ENCODE measurements around the gene HSDL2. TPM values are rescaled to one million over a fixed set of nuclear protein-coding genes. Genes with fewer than 3 reads are reported as not detected.

HSDL2 gene
- 10 to 100 TPM; 30.8 to 54.9 (median 40.1) TPM for polyA plus RNA-seq
- long read RNA-seq, donor 1, transcript HSDL2-202 (11 exons, 3,350 nt) = major isoform, 28 of 48 reads
- long read RNA-seq, donor 1, partial matches to known transcripts = 19 of 48 reads
- long read RNA-seq, donor 1, other reads (novel, unspliced or antisense) = 0 of 48 reads
- long read RNA-seq, donor 2, partial matches to known transcripts = 0 of 3 reads
- long read RNA-seq, donor 2, other reads (novel, unspliced or antisense) = 0 of 3 reads
- long read RNA-seq, donor 3, partial matches to known transcripts = 23 of 26 reads
- long read RNA-seq, donor 3, other reads (novel, unspliced or antisense) = 0 of 26 reads
- long read RNA-seq, donor 4 = 0 reads
- long read RNA-seq, donor 5, partial matches to known transcripts = 0 of 1 reads
- long read RNA-seq, donor 5, other reads (novel, unspliced or antisense) = 0 of 1 reads
- long read RNA-seq, donor 6, transcript HSDL2-202 (11 exons, 3,350 nt) = major isoform, 10 of 19 reads
- long read RNA-seq, donor 6, partial matches to known transcripts = 8 of 19 reads
- long read RNA-seq, donor 6, other reads (novel, unspliced or antisense) = 0 of 19 reads
- long read RNA-seq, donor 7 = 0 reads
- long read RNA-seq, donor 8, partial matches to known transcripts = 0 of 1 reads
- long read RNA-seq, donor 8, other reads (novel, unspliced or antisense) = 0 of 1 reads
- long read RNA-seq, donor 9, partial matches to known transcripts = 0 of 5 reads
- long read RNA-seq, donor 9, other reads (novel, unspliced or antisense) = 0 of 5 reads
- long read RNA-seq, donor 10, transcript HSDL2-202 (11 exons, 3,350 nt) = major isoform, 5 of 11 reads
- long read RNA-seq, donor 10, partial matches to known transcripts = 6 of 11 reads
- long read RNA-seq, donor 10, other reads (novel, unspliced or antisense) = 0 of 11 reads

DNA sequence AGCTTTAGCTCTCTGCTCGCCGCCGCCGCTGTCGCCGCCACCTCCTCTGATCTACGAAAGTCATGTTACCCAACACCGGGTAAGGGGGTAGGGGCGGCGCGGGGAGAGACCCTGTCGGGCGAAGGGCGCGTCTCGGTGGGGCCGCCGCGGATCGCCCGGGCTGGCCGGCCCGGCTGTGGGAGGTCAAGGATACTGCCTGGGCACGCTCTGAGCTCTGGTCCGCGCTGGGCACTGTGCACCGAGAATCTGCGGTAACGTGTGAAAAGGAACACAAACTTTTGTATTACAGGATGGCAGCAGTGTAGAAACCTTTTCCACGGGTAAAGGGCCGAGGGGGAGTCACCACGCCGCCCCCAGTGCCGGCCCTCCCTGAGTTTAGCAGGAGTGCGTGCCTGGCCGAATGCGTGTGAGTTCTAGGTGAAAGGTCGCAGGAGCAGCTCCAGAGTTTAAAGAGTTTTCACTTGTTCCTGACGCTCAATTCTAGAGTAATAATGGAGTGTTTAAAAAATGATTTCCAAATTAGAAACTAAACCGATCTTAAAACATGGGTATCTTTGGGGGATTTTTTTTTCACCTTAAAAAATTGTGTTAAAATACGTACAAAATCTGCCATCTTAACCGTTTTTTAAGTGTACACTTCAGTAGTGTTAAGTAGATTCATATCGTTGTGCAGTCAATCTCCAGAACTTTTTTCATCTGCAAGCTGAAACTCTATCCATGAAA, at the start of gene HSDL2:
TSS of gene HSDL2 (plus strand) at position 7 of the 723 bp plus-strand sequence. CDS start at position 63, 56 bp downstream.
- no peaks in the 10 kb centered on the region for H3K27me3 ChIP-seq (ENCODE audit: control insufficient read depth in 3 of 3, insufficient read depth in 3 of 3, low read length in 3 of 3)
- H3K4me1 ChIP-seq (ENCODE audit: control insufficient read depth in 3 of 3, insufficient read depth in 2 of 3, low read depth in 1 of 3, low read length in 2 of 3) = peaks cover 2 to 5% (median 5%) of the 10 kb centered on the region in 3 donors
- DNase-seq (peak in 1 of 2 donors; percentile 63), FAIRE-seq (no peak)
- H3K27ac ChIP-seq (ENCODE audit: low read depth in 1 of 3, low read length in 2 of 3) = peak within 1 kb of the TSS; percentile 95 to 97 (median 95)
- H3K36me3 ChIP-seq (ENCODE audit: control insufficient read depth in 3 of 3, insufficient read depth in 2 of 3, low read depth in 1 of 3, low read length in 3 of 3) = no peaks in the 10 kb centered on the region
- H3K9me3 ChIP-seq (ENCODE audit: control insufficient read depth in 2 of 2, insufficient read depth in 1 of 2, low read depth in 1 of 2, low read length in 1 of 2) = peaks cover 0 to 3% of the 10 kb centered on the region in 2 donors
- 0% methylated on average over 36 to 43 of the region's 43 CpGs for WGBS, 3 donors
- peak within 1 kb of the TSS; percentile 69 to 81 (median 75) for H3K4me3 ChIP-seq (ENCODE audit: low read depth in 1 of 3, low read length in 3 of 3)

DNA sequence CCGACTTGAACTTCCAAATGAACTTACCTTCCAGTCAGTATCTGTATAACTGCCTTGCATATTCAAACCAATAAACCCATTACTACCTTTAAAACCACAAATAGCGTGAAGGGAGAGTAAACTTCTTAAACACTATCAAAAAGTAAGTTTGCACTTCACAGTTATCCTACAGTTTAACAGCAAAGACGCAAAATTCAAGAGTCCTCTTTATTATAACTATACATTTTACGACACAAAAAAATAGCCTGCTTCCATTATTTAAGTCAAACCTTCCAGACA, 48.3 kb upstream of the HSDL2 start:
- WGBS, 3 donors = 9 to 50% (median 19%) methylated on average over 4 of the region's 4 CpGs
- H3K36me3 ChIP-seq (ENCODE audit: control insufficient read depth in 3 of 3, insufficient read depth in 2 of 3, low read depth in 1 of 3, low read length in 3 of 3) = peaks cover 0 to 5% (median 1%) of the 10 kb centered on the region in 3 donors
- H3K4me3 ChIP-seq (ENCODE audit: low read depth in 1 of 3, low read length in 3 of 3) = peak overlapping the region in 2 of 3 donors; percentile 10 to 28
- H3K27ac ChIP-seq (ENCODE audit: low read depth in 1 of 3, low read length in 2 of 3) = peak overlapping the region in 1 of 3 donors; percentile 100
- peaks cover 0 to 2% of the 10 kb centered on the region in 2 donors for H3K9me3 ChIP-seq (ENCODE audit: control insufficient read depth in 2 of 2, insufficient read depth in 1 of 2, low read depth in 1 of 2, low read length in 1 of 2)
- no peaks in the 10 kb centered on the region for H3K27me3 ChIP-seq (ENCODE audit: control insufficient read depth in 3 of 3, insufficient read depth in 3 of 3, low read length in 3 of 3)
- FAIRE-seq (no peak), DNase-seq (peak in 1 of 2 donors; percentile 61)
- peaks cover 0 to 7% (median 3%) of the 10 kb centered on the region in 3 donors for H3K4me1 ChIP-seq (ENCODE audit: control insufficient read depth in 3 of 3, insufficient read depth in 2 of 3, low read depth in 1 of 3, low read length in 2 of 3)

DNA sequence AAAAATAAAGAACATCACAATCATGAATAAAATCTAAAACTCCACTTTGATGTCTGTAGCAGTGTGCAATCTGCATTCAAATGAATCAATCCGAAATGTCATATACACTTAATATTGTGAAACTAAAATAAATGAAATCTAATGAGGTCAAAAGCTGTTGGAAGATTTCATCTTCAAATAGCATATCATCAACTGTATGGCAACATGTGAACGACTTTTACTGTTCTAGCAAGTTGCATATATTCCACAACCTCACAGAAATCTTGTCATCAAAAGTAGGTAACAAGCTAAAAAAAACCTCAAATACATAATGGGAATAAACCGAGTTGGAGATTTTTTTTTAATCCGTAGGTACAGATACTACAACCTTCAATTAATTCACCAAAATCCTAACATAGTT, 47.7 kb upstream of the HSDL2 start:
- Histone ChIP-seq H3K4me3 (ENCODE audit: low read depth in 1 of 3, low read length in 3 of 3) (peak overlapping the region; percentile 76 to 96 (median 80)), H3K27ac (ENCODE audit: low read depth in 1 of 3, low read length in 2 of 3) (peak overlapping the region in 1 of 3 donors; percentile 100), H3K27me3 (ENCODE audit: control insufficient read depth in 3 of 3, insufficient read depth in 3 of 3, low read length in 3 of 3) (no peaks in the 10 kb centered on the region), H3K4me1 (ENCODE audit: control insufficient read depth in 3 of 3, insufficient read depth in 2 of 3, low read depth in 1 of 3, low read length in 2 of 3) (peaks cover 0 to 13% (median 3%) of the 10 kb centered on the region in 3 donors), H3K36me3 (ENCODE audit: control insufficient read depth in 3 of 3, insufficient read depth in 2 of 3, low read depth in 1 of 3, low read length in 3 of 3) (peaks cover 0 to 2% (median 1%) of the 10 kb centered on the region in 3 donors), H3K9me3 (ENCODE audit: control insufficient read depth in 2 of 2, insufficient read depth in 1 of 2, low read depth in 1 of 2, low read length in 1 of 2) (peaks cover 0 to 2% of the 10 kb centered on the region in 2 donors)
- DNase-seq = peak in 1 of 2 donors; percentile 44
- no peak for FAIRE-seq
- 1 to 12% (median 2%) methylated on average over 4 of the region's 4 CpGs for WGBS, 3 donors

DNA sequence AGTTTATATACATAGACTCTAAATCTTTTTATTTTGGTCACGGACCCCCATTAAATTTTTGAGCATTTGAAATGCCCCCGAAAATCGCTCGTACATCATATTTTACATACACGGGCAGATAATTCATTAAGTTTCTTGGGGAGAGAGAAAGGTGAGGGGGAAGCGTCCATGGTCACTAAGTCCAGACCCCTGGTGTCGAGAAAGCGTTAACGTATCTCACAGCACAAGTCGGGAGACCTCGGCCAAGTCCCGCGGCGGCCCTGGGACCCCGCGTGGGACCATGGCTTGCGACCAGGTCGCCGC, 47.3 kb upstream of the HSDL2 start:
- peak overlapping the region; percentile 76 to 96 (median 80) for H3K4me3 ChIP-seq (ENCODE audit: low read depth in 1 of 3, low read length in 3 of 3)
- FAIRE-seq = no peak
- WGBS, 3 donors = 0% methylated on average over 19 of the region's 19 CpGs
- peaks cover 0 to 2% of the 10 kb centered on the region in 2 donors for H3K9me3 ChIP-seq (ENCODE audit: control insufficient read depth in 2 of 2, insufficient read depth in 1 of 2, low read depth in 1 of 2, low read length in 1 of 2)
- peak overlapping the region; percentile 97 to 100 (median 98) for H3K27ac ChIP-seq (ENCODE audit: low read depth in 1 of 3, low read length in 2 of 3)
- H3K4me1 ChIP-seq (ENCODE audit: control insufficient read depth in 3 of 3, insufficient read depth in 2 of 3, low read depth in 1 of 3, low read length in 2 of 3) = peaks cover 0 to 17% (median 3%) of the 10 kb centered on the region in 3 donors
- peaks cover 0 to 2% (median 1%) of the 10 kb centered on the region in 3 donors for H3K36me3 ChIP-seq (ENCODE audit: control insufficient read depth in 3 of 3, insufficient read depth in 2 of 3, low read depth in 1 of 3, low read length in 3 of 3)
- no peak for DNase-seq
- H3K27me3 ChIP-seq (ENCODE audit: control insufficient read depth in 3 of 3, insufficient read depth in 3 of 3, low read length in 3 of 3) = no peaks in the 10 kb centered on the region

DNA sequence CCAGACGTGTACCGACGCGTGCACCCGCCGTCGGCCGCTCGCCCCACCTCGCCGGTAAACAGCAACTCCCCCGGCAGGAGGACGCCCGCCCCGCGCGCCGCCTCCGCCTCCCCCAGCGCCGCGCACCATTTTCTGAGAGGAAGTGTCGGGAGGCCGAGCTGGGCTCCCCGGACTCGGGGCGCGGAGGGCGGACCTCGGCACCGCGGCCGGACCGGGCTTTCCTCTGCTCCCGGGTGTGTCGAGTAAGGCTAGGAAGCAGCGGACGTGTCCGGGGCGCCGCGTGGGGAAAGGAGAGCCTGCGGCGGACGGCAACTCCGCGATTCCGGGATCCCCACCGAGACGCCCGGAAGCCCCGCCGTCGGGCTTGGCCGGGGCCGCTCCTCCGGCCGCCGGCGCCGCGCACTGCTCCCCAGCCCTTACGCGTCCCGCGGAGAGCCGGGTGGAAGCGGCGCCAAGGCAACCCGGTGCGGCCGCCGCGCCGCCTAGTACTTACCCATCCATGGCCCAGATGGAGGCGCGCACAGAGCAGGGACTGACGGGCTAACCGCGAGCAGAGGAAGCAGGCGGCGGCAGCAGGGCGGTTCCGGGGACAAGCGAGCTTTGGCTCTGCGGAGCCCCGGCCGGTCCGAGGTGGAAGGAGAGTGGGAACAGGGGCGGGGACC, 46.8 kb upstream of the HSDL2 start, which contains the start of gene PTBP3:
TSS of gene PTBP3 (minus strand) at position 643 of the 662 bp plus-strand sequence. CDS start 35,754 bp downstream, outside the sequence.
- Histone ChIP-seq H3K9me3 (ENCODE audit: control insufficient read depth in 2 of 2, insufficient read depth in 1 of 2, low read depth in 1 of 2, low read length in 1 of 2) (peaks cover 0 to 2% of the 10 kb centered on the region in 2 donors), H3K27ac (ENCODE audit: low read depth in 1 of 3, low read length in 2 of 3) (peak within 1 kb of the TSS; percentile 97 to 100 (median 100)), H3K4me3 (ENCODE audit: low read depth in 1 of 3, low read length in 3 of 3) (peak within 1 kb of the TSS; percentile 76 to 96 (median 80)), H3K27me3 (ENCODE audit: control insufficient read depth in 3 of 3, insufficient read depth in 3 of 3, low read length in 3 of 3) (no peaks in the 10 kb centered on the region), H3K36me3 (ENCODE audit: control insufficient read depth in 3 of 3, insufficient read depth in 2 of 3, low read depth in 1 of 3, low read length in 3 of 3) (peaks cover 0 to 2% (median 1%) of the 10 kb centered on the region in 3 donors), H3K4me1 (ENCODE audit: control insufficient read depth in 3 of 3, insufficient read depth in 2 of 3, low read depth in 1 of 3, low read length in 2 of 3) (peaks cover 0 to 22% (median 3%) of the 10 kb centered on the region in 3 donors)
- FAIRE-seq (no peak), DNase-seq (peak; percentile 87 to 94)
- 0 to 1% (median 0%) methylated on average over 37 to 90 of the region's 90 CpGs for WGBS, 3 donors

DNA sequence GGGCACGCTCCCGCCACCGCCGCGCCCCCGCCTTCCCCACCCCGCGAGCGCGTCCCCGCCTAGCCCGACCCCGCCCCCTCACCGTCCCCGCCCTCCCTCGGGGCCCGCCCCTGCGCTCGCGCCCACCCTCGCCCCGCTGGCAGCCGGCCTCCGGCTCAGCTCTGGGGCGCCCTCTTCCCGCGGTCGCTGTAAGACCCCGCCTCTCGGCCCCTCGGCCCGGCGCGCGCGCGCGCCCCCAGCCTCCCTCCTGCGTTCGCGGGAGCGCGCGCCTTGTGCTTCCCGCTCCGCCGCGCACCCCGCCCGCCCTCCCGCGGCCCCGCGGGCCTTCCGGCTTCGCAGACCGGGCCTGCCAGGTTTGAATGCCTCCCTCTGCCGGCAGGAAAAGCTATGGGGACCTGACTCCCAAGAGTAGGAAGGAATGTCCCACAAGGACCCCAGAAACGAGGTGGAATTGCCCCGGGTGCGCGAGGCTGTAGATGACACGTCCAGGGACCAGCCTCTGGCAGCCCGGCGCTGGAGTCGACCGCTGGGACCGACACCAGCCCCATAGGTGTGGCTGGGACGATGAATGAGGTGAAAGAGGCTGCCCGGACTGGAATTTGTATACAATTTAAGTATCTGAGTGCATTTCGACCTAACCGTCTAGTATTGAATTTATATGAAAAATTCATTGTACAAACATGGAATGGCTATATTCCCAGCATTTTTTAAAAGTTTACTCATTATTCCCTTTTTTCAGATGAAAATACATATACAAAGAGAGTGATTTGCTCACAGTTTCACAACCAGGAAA, 46.1 kb upstream of the HSDL2 start:
- peaks cover 0 to 29% (median 3%) of the 10 kb centered on the region in 3 donors for H3K4me1 ChIP-seq (ENCODE audit: control insufficient read depth in 3 of 3, insufficient read depth in 2 of 3, low read depth in 1 of 3, low read length in 2 of 3)
- FAIRE-seq = no peak
- peak; percentile 95 to 98 for DNase-seq

DNA sequence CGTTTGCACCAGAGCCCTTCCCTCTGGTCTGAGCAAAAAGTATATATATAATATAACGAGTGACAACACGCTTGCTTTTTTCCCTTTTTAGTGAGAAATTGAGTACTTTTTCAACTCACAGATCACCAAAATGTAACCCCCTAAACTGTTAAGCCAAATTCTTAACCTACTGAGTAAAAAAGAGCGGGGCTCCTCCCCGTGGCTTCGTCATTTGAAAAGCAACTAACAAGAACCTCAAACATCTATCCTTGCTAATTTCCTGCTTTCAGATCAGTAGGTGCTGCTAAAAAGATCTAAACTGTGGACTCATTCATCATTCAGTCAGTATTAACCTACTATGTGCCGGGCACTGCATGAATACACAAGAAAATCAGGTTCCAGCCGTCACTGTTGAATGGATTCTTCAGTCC, 45.5 kb upstream of the HSDL2 start:
- Histone ChIP-seq H3K4me1 (ENCODE audit: control insufficient read depth in 3 of 3, insufficient read depth in 2 of 3, low read depth in 1 of 3, low read length in 2 of 3) (peaks cover 0 to 30% (median 3%) of the 10 kb centered on the region in 3 donors), H3K27me3 (ENCODE audit: control insufficient read depth in 3 of 3, insufficient read depth in 3 of 3, low read length in 3 of 3) (no peaks in the 10 kb centered on the region), H3K36me3 (ENCODE audit: control insufficient read depth in 3 of 3, insufficient read depth in 2 of 3, low read depth in 1 of 3, low read length in 3 of 3) (no peaks in the 10 kb centered on the region), H3K27ac (ENCODE audit: low read depth in 1 of 3, low read length in 2 of 3) (peak overlapping the region; percentile 94 to 100 (median 95)), H3K9me3 (ENCODE audit: control insufficient read depth in 2 of 2, insufficient read depth in 1 of 2, low read depth in 1 of 2, low read length in 1 of 2) (peaks cover 0 to 2% of the 10 kb centered on the region in 2 donors), H3K4me3 (ENCODE audit: low read depth in 1 of 3, low read length in 3 of 3) (peak overlapping the region in 2 of 3 donors; percentile 60 to 66)
- no peak for FAIRE-seq
- 1 to 5% (median 3%) methylated on average over 8 of the region's 8 CpGs for WGBS, 3 donors
- DNase-seq = peak; percentile 58 to 67

More for the DNA sequence above, 46.1 kb upstream of the HSDL2 start:
- Histone ChIP-seq H3K27me3 (ENCODE audit: control insufficient read depth in 3 of 3, insufficient read depth in 3 of 3, low read length in 3 of 3) (no peaks in the 10 kb centered on the region), H3K36me3 (ENCODE audit: control insufficient read depth in 3 of 3, insufficient read depth in 2 of 3, low read depth in 1 of 3, low read length in 3 of 3) (no peaks in the 10 kb centered on the region), H3K27ac (ENCODE audit: low read depth in 1 of 3, low read length in 2 of 3) (peak overlapping the region; percentile 97 to 100 (median 100)), H3K9me3 (ENCODE audit: control insufficient read depth in 2 of 2, insufficient read depth in 1 of 2, low read depth in 1 of 2, low read length in 1 of 2) (peaks cover 0 to 2% of the 10 kb centered on the region in 2 donors), H3K4me3 (ENCODE audit: low read depth in 1 of 3, low read length in 3 of 3) (peak overlapping the region; percentile 76 to 96 (median 80))
- WGBS, 3 donors = 0 to 1% (median 1%) methylated on average over 29 to 72 of the region's 72 CpGs
